ENCODE results near the gene SLC45A3. TPM values are rescaled to one million over a fixed set of nuclear protein-coding genes. Genes with fewer than 3 reads are reported as not detected.
A peak's percentile ranks its signal among the peaks of the same experiment; 100 is the strongest.

The SLC45A3 gene
- polyA plus RNA-seq, 1 donor from 2014 or later, result 0.53 TPM

- no peaks in the 10 kb centered on the region for H3K27me3 ChIP-seq (ENCODE audit: insufficient read depth, low read depth, low read length)
- no peaks in the 10 kb centered on the region for H3K79me2 ChIP-seq (replicated peaks; ENCODE audit: insufficient read depth, low read length)
- peak; percentile 80 for TF ChIP-seq REST (IDR thresholded peaks at IDR 0.05; ENCODE audit: borderline replicate concordance)
- no peak for TF ChIP-seq EZH2 (IDR thresholded peaks at IDR 0.05; ENCODE audit: borderline replicate concordance, insufficient read depth, low read length, poor library complexity, severe bottlenecking)
- H3K27ac ChIP-seq (ENCODE audit: low read length), result no peak overlapping the region
- H4K20me1 ChIP-seq (ENCODE audit: insufficient read depth), result no peaks in the 10 kb centered on the region
- H3K9me3 ChIP-seq (ENCODE audit: low read length), result no peaks in the 10 kb centered on the region
- peak overlapping the region; percentile 6 for H3K9ac ChIP-seq (ENCODE audit: low read length)
- no peak overlapping the region for H3K4me2 ChIP-seq (ENCODE audit: low read length)
- no peaks in the 10 kb centered on the region for H3K9me2 ChIP-seq (ENCODE audit: insufficient read depth, low read length)
- H3K36me3 ChIP-seq (ENCODE audit: insufficient read depth, low read length), result no peaks in the 10 kb centered on the region
- H2AFZ ChIP-seq (ENCODE audit: low read depth, low read length), result no peak overlapping the region
- H3F3A ChIP-seq (ENCODE audit: insufficient read depth, low read length, poor library complexity, severe bottlenecking), result no peaks in the 10 kb centered on the region
- peak overlapping the region; percentile 9 for H3K4me3 ChIP-seq (ENCODE audit: low read length)
These were observed 13.2 kb upstream of the SLC45A3 start for GRCh38 chr1:205693421-205693991.

- Histone ChIP-seq H2AFZ (ENCODE audit: low read depth, low read length) (no peak overlapping the region), H3K79me2 (replicated peaks; ENCODE audit: insufficient read depth, low read length) (no peaks in the 10 kb centered on the region), H3K27me3 (ENCODE audit: insufficient read depth, low read depth, low read length) (no peaks in the 10 kb centered on the region), H3K9me3 (ENCODE audit: low read length) (no peaks in the 10 kb centered on the region), H3K9me2 (ENCODE audit: insufficient read depth, low read length) (no peaks in the 10 kb centered on the region), H3K9ac (ENCODE audit: low read length) (no peak overlapping the region), H3K27ac (ENCODE audit: low read length) (no peak overlapping the region), H3K4me3 (ENCODE audit: low read length) (no peak overlapping the region), H3K36me3 (ENCODE audit: insufficient read depth, low read length) (no peaks in the 10 kb centered on the region), H4K20me1 (ENCODE audit: insufficient read depth) (no peaks in the 10 kb centered on the region), H3F3A (ENCODE audit: insufficient read depth, low read length, poor library complexity, severe bottlenecking) (no peaks in the 10 kb centered on the region), H3K4me2 (ENCODE audit: low read length) (no peak overlapping the region)
- TF ChIP-seq MXI1 (conservative IDR thresholded peaks at IDR 0.05; ENCODE audit: poor library complexity, severe bottlenecking) (no peak), EP300 (conservative IDR thresholded peaks at IDR 0.05; ENCODE audit: poor library complexity, severe bottlenecking) (no peak), POLR2AphosphoS5 (IDR thresholded peaks at IDR 0.05) (no peak), TAF1 (IDR thresholded peaks at IDR 0.05; ENCODE audit: low read depth) (no peak), RAD21 (conservative IDR thresholded peaks at IDR 0.05) (no peak), REST (IDR thresholded peaks at IDR 0.05; ENCODE audit: borderline replicate concordance) (no peak), CTCF (IDR thresholded peaks at IDR 0.05; ENCODE audit: poor library complexity, severe bottlenecking) (no peak), EZH2 (IDR thresholded peaks at IDR 0.05; ENCODE audit: borderline replicate concordance, insufficient read depth, low read length, poor library complexity, severe bottlenecking) (no peak), SMC3 (conservative IDR thresholded peaks at IDR 0.05; ENCODE audit: poor library complexity) (no peak)
These were observed 12.1 kb upstream of the SLC45A3 start for GRCh38 chr1:205692423-205692822.
